ENCODE results near the gene NFE2. TPM values are rescaled to one million over a fixed set of nuclear protein-coding genes. Genes with fewer than 3 reads are reported as not detected.
"Not testable (repeated sequence)": the region's sequence is repeated elsewhere in the genome, so short reads cannot be mapped to it uniquely, and the experiment has no call there.

Gene NFE2
- total RNA-seq, 1 experiment from 2014 or later = not detected

GRCh38 chr12:54282949-54283593, 17.7 kb downstream of the NFE2 start:
- no peak overlapping the region for H3K27ac ChIP-seq (ENCODE audit: low read depth, low read length, poor library complexity, severe bottlenecking)
- intact Hi-C loops (cut with micrococcal nuclease; ENCODE audit: unreplicated experiment) = no loop called here
- H3K4me3 ChIP-seq (ENCODE audit: low read depth, low read length, poor library complexity, severe bottlenecking) = peak overlapping the region; percentile 73
- no peak for DNase-seq (ENCODE audit: low spot score)
- CTCF ChIA-PET = no interaction called here
- TF ChIP-seq, protein P1, sequence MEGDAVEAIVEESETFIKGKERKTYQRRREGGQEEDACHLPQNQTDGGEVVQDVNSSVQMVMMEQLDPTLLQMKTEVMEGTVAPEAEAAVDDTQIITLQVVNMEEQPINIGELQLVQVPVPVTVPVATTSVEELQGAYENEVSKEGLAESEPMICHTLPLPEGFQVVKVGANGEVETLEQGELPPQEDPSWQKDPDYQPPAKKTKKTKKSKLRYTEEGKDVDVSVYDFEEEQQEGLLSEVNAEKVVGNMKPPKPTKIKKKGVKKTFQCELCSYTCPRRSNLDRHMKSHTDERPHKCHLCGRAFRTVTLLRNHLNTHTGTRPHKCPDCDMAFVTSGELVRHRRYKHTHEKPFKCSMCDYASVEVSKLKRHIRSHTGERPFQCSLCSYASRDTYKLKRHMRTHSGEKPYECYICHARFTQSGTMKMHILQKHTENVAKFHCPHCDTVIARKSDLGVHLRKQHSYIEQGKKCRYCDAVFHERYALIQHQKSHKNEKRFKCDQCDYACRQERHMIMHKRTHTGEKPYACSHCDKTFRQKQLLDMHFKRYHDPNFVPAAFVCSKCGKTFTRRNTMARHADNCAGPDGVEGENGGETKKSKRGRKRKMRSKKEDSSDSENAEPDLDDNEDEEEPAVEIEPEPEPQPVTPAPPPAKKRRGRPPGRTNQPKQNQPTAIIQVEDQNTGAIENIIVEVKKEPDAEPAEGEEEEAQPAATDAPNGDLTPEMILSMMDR (conservative IDR thresholded peaks at IDR 0.05; ENCODE audit: low read depth, low read length) = no peak
- no peak for TF ChIP-seq EZH2 (IDR thresholded peaks at IDR 0.05; ENCODE audit: borderline replicate concordance, low read depth, low read length, poor library complexity, severe bottlenecking)
- peaks cover 12% of the 10 kb centered on the region for H3K4me1 ChIP-seq (ENCODE audit: insufficient read depth, low read length, poor library complexity, severe bottlenecking)
- no TSS peak for BruUV-seq (replicated peaks)
- no peaks in the 10 kb centered on the region for H3K9me3 ChIP-seq (ENCODE audit: low read depth, low read length, poor library complexity, severe bottlenecking)
- peaks cover 81% of the 10 kb centered on the region for H3K36me3 ChIP-seq (ENCODE audit: insufficient read depth, low read length, poor library complexity, severe bottlenecking)
- POLR2A ChIA-PET (ENCODE audit: low non-redundant PET) = no interaction called here
- H3K27me3 ChIP-seq (replicated peaks; ENCODE audit: insufficient read depth, low read depth, low read length, poor library complexity) = no peaks in the 10 kb centered on the region

GRCh38 chr12:54281694-54282093, 19.1 kb downstream of the NFE2 start:
- H3K36me3 ChIP-seq (ENCODE audit: insufficient read depth, low read length, poor library complexity, severe bottlenecking) = peaks cover 68% of the 10 kb centered on the region
- intact Hi-C loops (cut with micrococcal nuclease; ENCODE audit: unreplicated experiment); CTCF ChIA-PET; DNase-seq (ENCODE audit: low spot score); BruUV-seq (replicated peaks); H3K27me3 ChIP-seq (replicated peaks; ENCODE audit: insufficient read depth, low read depth, low read length, poor library complexity); H3K9me3 ChIP-seq (ENCODE audit: low read depth, low read length, poor library complexity, severe bottlenecking): not testable (repeated sequence)
- peaks cover 22% of the 10 kb centered on the region for H3K4me1 ChIP-seq (ENCODE audit: insufficient read depth, low read length, poor library complexity, severe bottlenecking)
- POLR2A ChIA-PET (ENCODE audit: low non-redundant PET) = interaction anchor here (0.6 to 2.4 kb wide), 5 partner anchors 7 to 106 kb away, joined by 3 to 13 read pairs (median 6); no protein-coding TSS in a partner anchor
- peak overlapping the region; percentile 73 for H3K4me3 ChIP-seq (ENCODE audit: low read depth, low read length, poor library complexity, severe bottlenecking)
- H3K27ac ChIP-seq (ENCODE audit: low read depth, low read length, poor library complexity, severe bottlenecking) = peak overlapping the region; percentile 98

- DNase-seq (ENCODE audit: low spot score); intact Hi-C loops (cut with micrococcal nuclease; ENCODE audit: unreplicated experiment); CTCF ChIA-PET; BruUV-seq (replicated peaks); H3K27me3 ChIP-seq (replicated peaks; ENCODE audit: insufficient read depth, low read depth, low read length, poor library complexity); H3K9me3 ChIP-seq (ENCODE audit: low read depth, low read length, poor library complexity, severe bottlenecking): not testable (repeated sequence)
- Histone ChIP-seq H3K36me3 (ENCODE audit: insufficient read depth, low read length, poor library complexity, severe bottlenecking) (peaks cover 64% of the 10 kb centered on the region), H3K27ac (ENCODE audit: low read depth, low read length, poor library complexity, severe bottlenecking) (peak overlapping the region; percentile 98), H3K4me3 (ENCODE audit: low read depth, low read length, poor library complexity, severe bottlenecking) (peak overlapping the region; percentile 73), H3K4me1 (ENCODE audit: insufficient read depth, low read length, poor library complexity, severe bottlenecking) (peaks cover 26% of the 10 kb centered on the region)
- POLR2A ChIA-PET (ENCODE audit: low non-redundant PET) = interaction anchor here (0.6 to 2.4 kb wide), 5 partner anchors 8 to 107 kb away, joined by 3 to 13 read pairs (median 6); no protein-coding TSS in a partner anchor
Observed at GRCh38 chr12:54281261-54281638, 19.6 kb downstream of the NFE2 start.

DNA sequence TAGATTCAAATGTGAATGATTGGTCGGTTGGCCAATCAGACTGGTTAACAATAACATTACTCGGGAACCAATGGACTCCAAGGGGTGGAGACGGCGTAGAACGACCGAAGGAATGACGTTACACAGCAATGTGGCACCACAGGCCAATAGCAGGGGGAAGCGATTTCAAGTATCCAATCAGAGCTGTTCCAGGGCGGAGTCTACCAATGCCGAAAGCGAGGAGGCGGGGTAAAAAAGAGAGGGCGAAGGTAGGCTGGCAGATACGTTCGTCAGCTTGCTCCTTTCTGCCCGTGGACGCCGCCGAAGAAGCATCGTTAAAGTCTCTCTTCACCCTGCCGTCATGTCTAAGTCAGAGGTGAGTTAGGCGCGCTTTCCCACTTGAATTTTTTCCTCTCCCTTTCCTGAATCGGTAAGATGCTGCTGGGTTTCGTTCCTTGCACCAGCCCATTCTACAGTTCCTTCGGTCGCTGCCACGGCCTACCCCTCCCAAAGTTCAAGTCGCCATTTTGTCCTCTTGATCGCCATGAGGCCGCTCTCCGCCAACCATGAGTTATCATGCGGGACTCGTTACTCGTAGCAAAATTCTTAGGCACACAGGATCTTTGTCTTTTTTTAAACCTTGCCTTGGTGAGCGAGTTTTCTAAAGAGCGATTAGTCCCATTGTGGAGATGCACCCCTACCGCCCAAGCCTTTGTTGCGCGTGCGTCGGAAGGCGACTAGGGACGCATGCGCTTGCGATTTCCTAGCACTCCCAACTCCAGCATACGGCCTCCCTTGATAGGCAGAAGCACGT, 20.2 kb downstream of the NFE2 start, which contains the start of gene HNRNPA1:
TSS of gene HNRNPA1 (plus strand) at position 259 of the 793 bp plus-strand sequence. CDS start at position 341, 82 bp downstream.
- intact Hi-C loops (cut with micrococcal nuclease; ENCODE audit: unreplicated experiment) = loop anchor here (1.0 kb wide), 1 partner anchor 21 kb away; no protein-coding TSS in a partner anchor
- H3K36me3 ChIP-seq (ENCODE audit: insufficient read depth, low read length, poor library complexity, severe bottlenecking) = peaks cover 58% of the 10 kb centered on the region
- peak; percentile 100 for DNase-seq (ENCODE audit: low spot score)
- ChIA-PET CTCF (interaction anchor here (0.6 to 1.0 kb wide), 4 partner anchors 29 to 641 kb away, joined by 4 to 8 read pairs (median 4); partner anchors contain the start of gene COPZ1), POLR2A (ENCODE audit: low non-redundant PET) (interaction anchor here (0.5 to 2.4 kb wide), 13 partner anchors 8 to 88 kb away, joined by 3 to 19 read pairs (median 5); partner anchors contain the start of gene COPZ1)
- H3K4me3 ChIP-seq (ENCODE audit: low read depth, low read length, poor library complexity, severe bottlenecking) = peak within 1 kb of the TSS; percentile 73
- H3K27ac ChIP-seq (ENCODE audit: low read depth, low read length, poor library complexity, severe bottlenecking) = peak within 1 kb of the TSS; percentile 98
- peaks cover 27% of the 10 kb centered on the region for H3K4me1 ChIP-seq (ENCODE audit: insufficient read depth, low read length, poor library complexity, severe bottlenecking)
- H3K27me3 ChIP-seq (replicated peaks; ENCODE audit: insufficient read depth, low read depth, low read length, poor library complexity) = no peaks in the 10 kb centered on the region
- TF ChIP-seq EZH2 (IDR thresholded peaks at IDR 0.05; ENCODE audit: borderline replicate concordance, low read depth, low read length, poor library complexity, severe bottlenecking) = no peak
- TF ChIP-seq, protein P1 (conservative IDR thresholded peaks at IDR 0.05; ENCODE audit: low read depth, low read length) = no peak
- no peaks in the 10 kb centered on the region for H3K9me3 ChIP-seq (ENCODE audit: low read depth, low read length, poor library complexity, severe bottlenecking)
- no TSS peak for BruUV-seq (replicated peaks)

Measured in A673 (cell line).